Suppressor macrophage treated with lipopolysaccharide for 4 hours (primary cell): Measurements from ENCODE around the gene CIDEC.

ENCODE experiments used
- DNase-seq: peaks from one replicate; pipeline ENCODE4 v3.0.0-alpha.2; 2020

CIDEC gene

DNA sequence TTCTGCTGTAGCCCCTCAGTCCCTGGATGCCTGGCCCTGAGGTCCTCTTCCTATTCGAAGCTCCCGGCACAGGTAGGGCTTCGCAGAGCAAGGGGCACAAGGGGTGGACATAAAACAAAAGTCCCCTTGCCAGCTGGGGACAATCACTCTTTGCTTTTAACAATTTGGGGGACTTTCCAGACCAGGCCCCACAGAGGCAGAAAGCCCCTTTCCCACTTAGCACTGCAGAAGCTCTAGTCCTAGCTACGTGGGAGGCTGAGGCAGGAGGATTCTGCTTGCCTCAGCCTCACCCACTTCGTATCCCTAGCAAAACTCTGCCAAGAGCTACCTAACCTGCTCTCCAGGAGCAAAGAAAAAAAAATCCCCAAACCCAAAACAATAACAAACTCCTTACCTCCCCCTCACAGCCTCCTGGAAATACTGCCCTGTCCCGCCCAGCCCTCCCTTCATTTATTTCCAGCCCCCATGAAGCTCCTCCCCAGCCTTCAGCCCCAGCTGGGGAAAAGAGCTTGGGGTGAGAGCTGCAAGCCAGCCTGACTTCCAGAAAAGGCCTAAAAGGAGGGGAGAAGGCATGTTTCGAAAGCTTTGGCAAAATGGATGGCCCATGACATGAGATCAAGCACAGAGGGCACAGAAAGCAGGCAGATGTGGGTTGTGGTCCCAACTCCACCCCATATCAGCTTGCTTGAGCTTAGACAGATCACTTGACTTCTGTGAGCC lies at the start of gene CIDEC:
CIDEC (minus strand) TSS at position 424 of the 720 bp plus-strand sequence. CDS start 1,767 bp downstream, outside the sequence.
- DNase-seq: no peak

DNA sequence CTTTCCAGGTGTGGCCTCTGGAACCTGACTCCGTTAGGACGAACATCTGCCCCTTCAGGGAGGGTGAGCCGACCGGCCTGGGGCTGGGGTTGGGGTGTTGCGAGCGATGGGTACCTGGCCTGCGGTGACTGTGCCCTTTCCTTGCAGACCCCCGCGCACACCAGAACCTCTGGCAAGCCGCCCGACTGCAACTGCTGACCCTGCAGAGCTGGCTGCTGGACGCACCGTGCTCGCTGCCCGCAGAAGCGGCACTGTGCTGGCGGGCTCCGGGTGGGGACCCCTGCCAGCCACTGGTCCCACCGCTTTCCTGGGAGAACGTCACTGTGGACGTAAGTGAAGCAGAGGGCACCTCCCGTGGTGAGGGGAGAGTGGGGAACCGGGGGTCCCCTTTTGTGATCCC lies 48.1 kb upstream of the CIDEC start:
- no peak for DNase-seq

DNA sequence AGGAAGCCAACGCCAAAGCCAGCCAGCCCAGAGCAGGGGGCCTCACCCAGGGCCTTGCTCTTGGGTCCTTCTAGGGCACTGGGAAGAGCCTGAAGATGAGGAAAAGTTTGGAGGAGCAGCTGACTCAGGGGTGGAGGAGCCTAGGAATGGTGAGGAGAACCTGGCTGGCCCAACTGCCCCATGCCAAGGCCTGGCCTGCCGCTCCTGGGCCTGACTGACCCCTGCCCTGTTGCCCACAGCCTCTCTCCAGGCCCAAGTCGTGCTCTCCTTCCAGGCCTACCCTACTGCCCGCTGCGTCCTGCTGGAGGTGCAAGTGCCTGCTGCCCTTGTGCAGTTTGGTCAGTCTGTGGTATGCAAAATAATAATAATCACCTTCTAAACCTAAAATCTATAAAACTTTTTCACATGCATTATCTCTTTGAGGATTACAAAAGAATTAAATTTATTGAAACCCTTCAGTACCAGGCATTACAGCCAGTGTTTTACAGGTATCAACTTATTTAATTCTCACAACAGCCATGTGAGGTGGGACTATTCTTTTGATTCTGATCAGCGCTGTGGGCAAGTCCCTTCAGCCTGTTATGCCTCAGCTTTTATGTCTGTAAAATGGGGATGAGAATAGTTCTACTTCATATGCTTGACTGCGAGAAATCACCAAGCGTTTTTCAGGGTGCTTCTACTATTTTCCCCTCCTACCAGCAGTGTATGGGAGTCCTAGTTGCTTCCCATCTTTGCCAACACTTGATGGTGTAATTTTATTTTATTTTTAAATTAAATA lies 38.4 kb upstream of the CIDEC start:
- DNase-seq: no peak

DNA sequence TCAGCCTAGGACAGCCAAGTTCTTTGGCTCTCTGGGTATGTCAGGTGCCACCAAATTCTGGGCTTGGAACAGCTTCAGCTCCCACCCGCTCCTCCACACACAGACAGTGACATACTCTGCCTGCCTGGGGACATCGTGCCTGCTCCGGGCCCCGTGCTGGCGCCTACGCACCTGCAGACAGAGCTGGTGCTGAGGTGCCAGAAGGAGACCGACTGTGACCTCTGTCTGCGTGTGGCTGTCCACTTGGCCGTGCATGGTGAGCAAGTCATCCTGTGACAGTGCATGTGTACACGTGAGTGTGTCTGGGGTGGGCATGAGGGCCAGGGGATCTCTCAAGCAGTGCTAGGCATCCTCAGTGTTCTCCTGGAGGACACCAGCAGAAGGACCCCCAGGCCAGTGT lies 37.8 kb upstream of the CIDEC start:
- DNase-seq: no peak

- peak; percentile 78 for DNase-seq
Observed at GRCh38 chr3:9916734-9917680, 37.0 kb upstream of the CIDEC start, which contains the start of gene IL17RC. Gene IL17RC, plus strand, starts transcription at chr3:9917098. Its CDS starts 218 bp downstream, at chr3:9917316.

DNA sequence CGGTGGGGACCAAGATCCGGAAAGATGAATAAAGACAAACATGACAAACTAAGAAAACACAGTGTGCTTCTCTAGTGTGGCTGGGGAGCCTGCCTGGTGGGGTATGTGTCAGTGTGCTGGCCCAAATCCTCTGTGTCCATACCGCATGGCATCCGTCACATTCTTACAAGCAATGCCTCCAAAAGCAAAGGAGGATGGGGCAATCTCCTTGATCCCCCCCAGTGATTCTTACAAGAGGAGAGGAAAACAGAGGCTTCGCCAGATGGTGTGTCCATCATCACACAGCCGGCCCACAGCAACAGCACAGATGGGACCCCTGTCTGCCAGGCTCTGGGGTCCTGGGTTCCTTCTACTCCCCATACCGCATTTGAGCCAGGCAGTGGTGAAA lies 36.3 kb upstream of the CIDEC start:
- no peak for DNase-seq

- peak; percentile 75 for DNase-seq
Observed at GRCh38 chr3:9915254-9916141, 35.4 kb upstream of the CIDEC start.

GRCh38 chr3:9914559-9915253 lies 34.7 kb upstream of the CIDEC start:
- DNase-seq: no peak

GRCh38 chr3:9914011-9914410 lies 34.0 kb upstream of the CIDEC start:
- no peak for DNase-seq

GRCh38 chr3:9913601-9914000 lies 33.5 kb upstream of the CIDEC start:
- DNase-seq: no peak

DNA sequence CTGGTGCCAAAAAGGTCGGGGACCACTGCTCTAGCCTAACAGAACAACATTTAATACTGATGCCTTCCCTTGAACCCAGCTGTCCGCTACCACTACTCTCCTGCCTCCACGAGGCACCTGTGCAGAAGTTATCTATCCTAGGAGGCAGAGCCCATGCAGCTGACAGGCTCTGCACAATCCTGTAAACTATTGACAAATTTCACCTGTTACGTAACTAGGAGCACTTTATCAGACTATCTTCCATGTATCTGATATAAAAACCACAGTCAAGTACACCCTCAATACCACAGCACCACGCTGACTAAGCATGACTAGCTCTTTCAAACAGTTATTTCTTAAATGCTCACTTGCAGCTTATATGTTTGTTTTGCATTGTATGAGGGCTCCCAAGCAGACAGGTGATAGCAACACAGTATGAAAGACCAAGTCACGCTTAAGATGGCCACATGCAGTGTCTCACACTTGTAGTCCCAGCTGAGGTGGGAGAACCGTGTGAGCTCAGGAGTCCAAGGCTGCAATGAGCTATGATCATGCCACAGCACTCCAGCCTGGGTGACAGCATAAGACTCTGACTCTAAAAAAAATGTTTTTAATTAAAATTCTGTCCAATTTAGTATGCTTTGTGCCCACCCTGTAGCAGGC lies 32.4 kb upstream of the CIDEC start:
- no peak for DNase-seq

DNA sequence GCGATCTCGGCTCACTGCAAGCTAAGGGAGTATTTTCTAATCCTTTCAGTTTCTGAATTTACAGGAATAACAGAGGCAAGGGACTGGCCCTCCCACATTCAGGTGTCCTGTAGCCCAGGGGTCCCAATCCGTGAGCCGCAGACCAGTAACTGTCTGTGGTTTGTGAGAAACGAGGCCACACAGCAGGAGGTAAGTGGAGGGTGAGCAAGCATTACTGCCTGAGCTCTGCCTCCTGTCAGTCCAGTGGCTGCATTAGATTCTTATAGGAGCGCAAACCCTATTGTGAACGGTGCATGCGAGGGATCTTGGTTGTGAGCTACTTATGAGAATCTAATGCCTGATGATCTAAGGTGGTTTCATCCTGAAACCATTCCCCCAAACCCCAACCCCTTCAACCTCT lies 31.8 kb upstream of the CIDEC start:
- DNase-seq: no peak

GRCh38 chr3:9909221-9910013 lies 29.4 kb upstream of the CIDEC start:
- DNase-seq: no peak

GRCh38 chr3:9908286-9908685 lies 28.2 kb upstream of the CIDEC start:
- DNase-seq: no peak

DNA sequence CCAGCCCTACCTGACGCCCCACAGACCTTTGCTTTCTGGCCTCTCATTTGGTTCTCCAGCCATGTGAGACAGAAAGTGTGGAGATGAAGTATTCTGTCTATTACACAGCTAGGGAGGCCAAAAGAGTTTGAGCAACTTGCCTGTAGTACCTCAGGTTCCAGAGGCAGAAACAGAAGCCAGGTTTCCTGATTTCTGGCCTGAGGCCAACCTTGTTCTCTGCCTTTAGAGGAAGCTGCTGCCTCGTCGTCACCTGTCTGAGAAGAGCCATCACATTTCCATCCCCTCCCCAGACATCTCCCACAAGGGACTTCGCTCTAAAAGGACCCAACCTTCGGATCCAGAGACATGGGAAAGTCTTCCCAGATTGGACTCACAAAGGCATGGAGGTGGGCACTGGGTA lies 26.4 kb upstream of the CIDEC start:
- DNase-seq: no peak

- DNase-seq: no peak
Observed at GRCh38 chr3:9903904-9904303, 23.9 kb upstream of the CIDEC start.

- peak; percentile 61 for DNase-seq
Observed at GRCh38 chr3:9903238-9903624, 23.2 kb upstream of the CIDEC start.

- no peak for DNase-seq
Observed at GRCh38 chr3:9902372-9903237, 22.6 kb upstream of the CIDEC start, which contains the start of gene IL17RE. Gene IL17RE, plus strand, starts transcription at chr3:9902848. Its CDS starts 85 bp downstream, at chr3:9902933.

GRCh38 chr3:9901967-9902366 lies 21.9 kb upstream of the CIDEC start:
- DNase-seq: no peak
